GM23338 (cell line): ENCODE results near the gene UGCG. TPM values are rescaled to one million over a fixed set of nuclear protein-coding genes. Genes with fewer than 3 reads are reported as not detected.

Experiments used
- ATAC-seq: fragments of 200-7000 bp; cut with Tn5 transposase; 3 replicates; pipeline ENCODE4 v1.9.1; 2020
- DNase-seq: peaks from one replicate; pipeline ENCODE4 v3.0.0-alpha.2; 2015; ENCODE audit warnings: low spot score
- H2AFZ ChIP-seq: fragments of 200-600 bp; sonication (generic); 2 replicates; pipeline ENCODE4 v1.8.0; 2016; ENCODE audit warnings: antibody characterized with exemption, mild to moderate bottlenecking, moderate library complexity
- H3F3A ChIP-seq: fragments of 200-600 bp; sonication (generic); replicated peaks from 2 replicates; pipeline ENCODE4 v1.8.0; 2017; ENCODE audit warnings: antibody characterized with exemption, mixed run types, low read depth
- H3K27ac ChIP-seq: fragments of 200-600 bp; sonication (generic); 2 replicates; pipeline ENCODE4 v1.6.1; 2016; ENCODE audit warnings: low read depth
- H3K27me3 ChIP-seq: fragments of 200-600 bp; sonication (generic); 2 replicates; pipeline ENCODE4 v1.8.0; 2016; ENCODE audit warnings: mild to moderate bottlenecking, mixed run types, moderate library complexity; ENCODE audit not compliant: insufficient read depth
- H3K36me3 ChIP-seq: fragments of 200-600 bp; sonication (generic); 2 replicates; pipeline ENCODE4 v1.8.0; 2016; ENCODE audit warnings: mild to moderate bottlenecking; ENCODE audit not compliant: insufficient read depth
- H3K4me1 ChIP-seq: fragments of 200-600 bp; sonication (generic); 2 replicates; pipeline ENCODE4 v1.8.0; 2016; ENCODE audit warnings: mild to moderate bottlenecking, moderate library complexity; ENCODE audit not compliant: insufficient read depth
- H3K4me2 ChIP-seq: fragments of 200-600 bp; sonication (generic); 2 replicates; pipeline ENCODE4 v1.7.1; 2017; ENCODE audit warnings: mixed run types
- H3K4me3 ChIP-seq: fragments of 200-600 bp; sonication (generic); 2 replicates; pipeline ENCODE4 v1.6.1; 2016; ENCODE audit warnings: mixed run types
- H3K79me2 ChIP-seq: fragments of 200-600 bp; sonication (generic); replicated peaks from 2 replicates; pipeline ENCODE4 v1.8.0; 2017; ENCODE audit warnings: mild to moderate bottlenecking; ENCODE audit not compliant: insufficient read depth
- H3K9me2 ChIP-seq: fragments of 200-600 bp; sonication (generic); 2 replicates; pipeline ENCODE4 v1.8.0; 2017; ENCODE audit not compliant: insufficient read depth
- H4K20me1 ChIP-seq: fragments of 200-600 bp; sonication (generic); replicated peaks from 2 replicates; pipeline ENCODE4 v1.8.0; 2017; ENCODE audit warnings: mild to moderate bottlenecking; ENCODE audit not compliant: insufficient read depth
- H3K27ac Mint-ChIP-seq: 2 replicates; pipeline ENCODE4 v1.8.0; 2020; ENCODE audit warnings: inconsistent platforms, mild to moderate bottlenecking, moderate library complexity, mixed read lengths
- H3K27me3 Mint-ChIP-seq: 3 replicates; pipeline ENCODE4 v1.8.0; 2022; ENCODE audit warnings: low read depth, mild to moderate bottlenecking, moderate library complexity, mixed read lengths, inconsistent platforms; ENCODE audit not compliant: insufficient read depth, poor library complexity
- H3K36me3 Mint-ChIP-seq: 3 replicates; pipeline ENCODE4 v1.8.0; 2021; ENCODE audit warnings: low read depth, mild to moderate bottlenecking, inconsistent platforms, moderate library complexity, mixed read lengths
- H3K4me1 Mint-ChIP-seq: 3 replicates; pipeline ENCODE4 v1.8.0; 2020; ENCODE audit warnings: mild to moderate bottlenecking, inconsistent platforms, mixed read lengths
- H3K4me3 Mint-ChIP-seq: 3 replicates; pipeline ENCODE4 v1.8.0; 2021; ENCODE audit warnings: moderate library complexity, mild to moderate bottlenecking, inconsistent platforms, mixed read lengths
- H3K9me3 Mint-ChIP-seq: 3 replicates; pipeline ENCODE4 v1.8.0; 2020; ENCODE audit warnings: moderate library complexity, mild to moderate bottlenecking, inconsistent platforms, mixed read lengths
- CREB1 ChIP-seq: fragments of 250-450 bp; sonication (Bioruptor Pico); IDR thresholded peaks from 2 replicates; pipeline ENCODE4 v1.5.0; 2020; ENCODE audit warnings: low read depth, mild to moderate bottlenecking, moderate library complexity
- EZH2 ChIP-seq: fragments of 200-600 bp; sonication (generic); IDR thresholded peaks from one replicate; pipeline ENCODE4 v1.8.0; 2017; ENCODE audit warnings: antibody characterized with exemption, mild to moderate bottlenecking, low read depth; ENCODE audit not compliant: unreplicated experiment
- EZH2phosphoT487 ChIP-seq: fragments of 200-600 bp; sonication (generic); IDR thresholded peaks from one replicate; pipeline ENCODE4 v1.8.1; 2018; ENCODE audit warnings: antibody characterized with exemption; ENCODE audit not compliant: unreplicated experiment
- JUNB ChIP-seq: IDR thresholded peaks from one replicate; pipeline ENCODE4 v1.6.1; 2016; ENCODE audit warnings: antibody characterized with exemption; ENCODE audit not compliant: unreplicated experiment
- NANOG ChIP-seq: IDR thresholded peaks from 2 replicates; pipeline ENCODE4 v1.6.1; 2016; ENCODE audit warnings: antibody characterized with exemption, borderline replicate concordance
- POLR2AphosphoS5 ChIP-seq: IDR thresholded peaks from 2 replicates; pipeline ENCODE4 v1.6.1; 2016; ENCODE audit warnings: antibody characterized with exemption, low read depth
- STAT1 ChIP-seq: IDR thresholded peaks from one replicate; pipeline ENCODE4 v1.6.1; 2016; ENCODE audit warnings: antibody characterized with exemption; ENCODE audit not compliant: unreplicated experiment
- ZNF114 ChIP-seq: fragments of 250-450 bp; sonication (Bioruptor Pico); IDR thresholded peaks from 2 replicates; pipeline ENCODE4 v1.5.0; 2020; ENCODE audit warnings: mild to moderate bottlenecking, moderate library complexity
- ZNF331 ChIP-seq: fragments of 250-450 bp; sonication (Bioruptor Pico); IDR thresholded peaks from 2 replicates; pipeline ENCODE4 v1.5.0; 2020; ENCODE audit warnings: low read depth, mild to moderate bottlenecking, moderate library complexity
- polyA plus RNA-seq: library from polyadenylated mRNA; unstranded; fragments of >200 nt; fragmentation: Nextera tagmentation; extraction: Ambion mirVana; gene quantifications from 2 replicates; pipeline ENCODE4 v1.2.1, GENCODE V29; 2016
- total RNA-seq: library from RNA; depleted of rRNA; stranded (reverse); fragments of >200 nt; shearing (Covaris generic); gene quantifications from 2 replicates; pipeline ENCODE4 v1.2.3, GENCODE V29; 2014
- TF ChIP-seq, protein P1 (sequence below): IDR thresholded peaks from one replicate; pipeline ENCODE4 v1.6.1; 2018; ENCODE audit warnings: antibody characterized with exemption; ENCODE audit not compliant: unreplicated experiment
- TF ChIP-seq, protein P2 (sequence below): IDR thresholded peaks from 2 replicates; pipeline ENCODE4 v1.6.1; 2016; ENCODE audit warnings: antibody characterized with exemption
- TF ChIP-seq, protein P3 (sequence below): fragments of 250-450 bp; sonication (Bioruptor Pico); IDR thresholded peaks from 2 replicates; pipeline ENCODE4 v1.5.0; 2020; ENCODE audit warnings: mild to moderate bottlenecking, moderate library complexity

Gene UGCG
- total and polyA plus RNA-seq, 2 experiments from 2014 or later, result 30.4 to 44.9 TPM

DNA sequence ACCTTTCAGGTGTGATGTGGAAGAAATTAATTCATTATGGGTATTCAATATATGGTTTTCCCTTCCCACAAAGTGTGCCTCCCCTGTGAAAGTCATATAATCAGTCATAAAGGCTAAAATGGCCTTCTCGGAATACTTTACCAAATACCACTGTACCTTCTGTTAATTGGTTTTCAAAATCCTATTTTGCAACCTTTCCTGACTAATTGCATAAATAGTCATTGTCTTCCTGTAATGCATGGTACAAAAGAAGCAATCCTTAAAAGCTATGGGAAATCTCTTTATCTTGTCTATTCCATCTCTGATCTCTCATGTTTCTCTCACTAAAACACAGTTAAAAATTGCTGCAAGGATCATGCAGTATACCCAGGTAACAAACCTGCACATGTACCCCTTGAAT lies 44.3 kb upstream of the UGCG start:
- Mint-ChIP-seq H3K36me3 (no peaks in the 10 kb centered on the region), H3K27me3 (peaks cover 5% of the 10 kb centered on the region), H3K4me3 (no peak overlapping the region), H3K4me1 (0 out of 3 replicates have a peak, but pooled peaks cover 2% of the 10 kb centered on the region), H3K27ac (no peak overlapping the region), H3K9me3 (0 out of 3 replicates have a peak, but pooled peaks cover 3% of the 10 kb centered on the region)
- ATAC-seq, result no peak
- H3K79me2 ChIP-seq, result no peaks in the 10 kb centered on the region
- no peaks in the 10 kb centered on the region for H3K36me3 ChIP-seq
- H3K27me3 ChIP-seq, result no peaks in the 10 kb centered on the region
- H3F3A ChIP-seq, result no peaks in the 10 kb centered on the region
- no peak overlapping the region for H3K27ac ChIP-seq
- H2AFZ ChIP-seq, result no peak overlapping the region
- 0 out of 2 replicates have a peak, but pooled peaks cover 3% of the 10 kb centered on the region for H3K4me1 ChIP-seq
- H3K4me2 ChIP-seq, result no peak overlapping the region
- TF ChIP-seq EZH2 (no peak), POLR2AphosphoS5 (no peak), STAT1 (no peak), JUNB (no peak), ZNF331 (CRISPR knock-in tag) (no peak), NANOG (no peak), EZH2phosphoT487 (no peak), CREB1 (CRISPR knock-in tag) (no peak)
- TF ChIP-seq, protein P1, sequence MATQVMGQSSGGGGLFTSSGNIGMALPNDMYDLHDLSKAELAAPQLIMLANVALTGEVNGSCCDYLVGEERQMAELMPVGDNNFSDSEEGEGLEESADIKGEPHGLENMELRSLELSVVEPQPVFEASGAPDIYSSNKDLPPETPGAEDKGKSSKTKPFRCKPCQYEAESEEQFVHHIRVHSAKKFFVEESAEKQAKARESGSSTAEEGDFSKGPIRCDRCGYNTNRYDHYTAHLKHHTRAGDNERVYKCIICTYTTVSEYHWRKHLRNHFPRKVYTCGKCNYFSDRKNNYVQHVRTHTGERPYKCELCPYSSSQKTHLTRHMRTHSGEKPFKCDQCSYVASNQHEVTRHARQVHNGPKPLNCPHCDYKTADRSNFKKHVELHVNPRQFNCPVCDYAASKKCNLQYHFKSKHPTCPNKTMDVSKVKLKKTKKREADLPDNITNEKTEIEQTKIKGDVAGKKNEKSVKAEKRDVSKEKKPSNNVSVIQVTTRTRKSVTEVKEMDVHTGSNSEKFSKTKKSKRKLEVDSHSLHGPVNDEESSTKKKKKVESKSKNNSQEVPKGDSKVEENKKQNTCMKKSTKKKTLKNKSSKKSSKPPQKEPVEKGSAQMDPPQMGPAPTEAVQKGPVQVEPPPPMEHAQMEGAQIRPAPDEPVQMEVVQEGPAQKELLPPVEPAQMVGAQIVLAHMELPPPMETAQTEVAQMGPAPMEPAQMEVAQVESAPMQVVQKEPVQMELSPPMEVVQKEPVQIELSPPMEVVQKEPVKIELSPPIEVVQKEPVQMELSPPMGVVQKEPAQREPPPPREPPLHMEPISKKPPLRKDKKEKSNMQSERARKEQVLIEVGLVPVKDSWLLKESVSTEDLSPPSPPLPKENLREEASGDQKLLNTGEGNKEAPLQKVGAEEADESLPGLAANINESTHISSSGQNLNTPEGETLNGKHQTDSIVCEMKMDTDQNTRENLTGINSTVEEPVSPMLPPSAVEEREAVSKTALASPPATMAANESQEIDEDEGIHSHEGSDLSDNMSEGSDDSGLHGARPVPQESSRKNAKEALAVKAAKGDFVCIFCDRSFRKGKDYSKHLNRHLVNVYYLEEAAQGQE, result no peak
- no peaks in the 10 kb centered on the region for H4K20me1 ChIP-seq
- no peak overlapping the region for H3K4me3 ChIP-seq
- no peaks in the 10 kb centered on the region for H3K9me2 ChIP-seq
- no peak for DNase-seq

DNA sequence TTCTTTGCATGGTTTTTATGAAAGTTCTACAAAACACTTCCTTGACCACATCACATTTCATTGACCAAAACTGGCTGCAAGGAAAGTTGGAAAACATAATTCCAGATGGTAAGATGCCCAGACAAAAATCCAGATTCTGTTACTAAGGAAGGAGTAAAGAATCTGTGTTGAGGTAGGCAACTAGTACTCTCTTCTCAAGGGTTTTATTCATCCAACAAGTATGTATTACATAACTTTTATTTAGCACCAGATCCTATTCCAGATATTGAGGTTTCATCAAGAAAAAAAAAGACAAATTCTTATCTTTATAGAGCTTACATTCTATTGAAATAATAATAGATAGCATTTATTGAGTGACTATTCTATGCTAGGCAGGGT lies 43.2 kb upstream of the UGCG start:
- Mint-ChIP-seq H3K27me3 (peaks cover 5% of the 10 kb centered on the region), H3K27ac (no peak overlapping the region), H3K36me3 (no peaks in the 10 kb centered on the region), H3K9me3 (0 out of 3 replicates have a peak, but pooled peaks cover 3% of the 10 kb centered on the region), H3K4me1 (0 out of 3 replicates have a peak, but pooled peaks cover 2% of the 10 kb centered on the region), H3K4me3 (no peak overlapping the region)
- Histone ChIP-seq H2AFZ (no peak overlapping the region), H3K79me2 (no peaks in the 10 kb centered on the region), H3K36me3 (no peaks in the 10 kb centered on the region), H4K20me1 (no peaks in the 10 kb centered on the region), H3K4me1 (0 out of 2 replicates have a peak, but pooled peaks cover 3% of the 10 kb centered on the region), H3F3A (no peaks in the 10 kb centered on the region), H3K4me3 (no peak overlapping the region), H3K4me2 (no peak overlapping the region), H3K27me3 (no peaks in the 10 kb centered on the region), H3K9me2 (no peaks in the 10 kb centered on the region), H3K27ac (no peak overlapping the region)
- ATAC-seq, result no peak
- no peak for DNase-seq
- no peak for TF ChIP-seq ZNF331 (CRISPR knock-in tag)
- TF ChIP-seq POLR2AphosphoS5, result no peak
- no peak for TF ChIP-seq ZNF114
- TF ChIP-seq, protein P2, sequence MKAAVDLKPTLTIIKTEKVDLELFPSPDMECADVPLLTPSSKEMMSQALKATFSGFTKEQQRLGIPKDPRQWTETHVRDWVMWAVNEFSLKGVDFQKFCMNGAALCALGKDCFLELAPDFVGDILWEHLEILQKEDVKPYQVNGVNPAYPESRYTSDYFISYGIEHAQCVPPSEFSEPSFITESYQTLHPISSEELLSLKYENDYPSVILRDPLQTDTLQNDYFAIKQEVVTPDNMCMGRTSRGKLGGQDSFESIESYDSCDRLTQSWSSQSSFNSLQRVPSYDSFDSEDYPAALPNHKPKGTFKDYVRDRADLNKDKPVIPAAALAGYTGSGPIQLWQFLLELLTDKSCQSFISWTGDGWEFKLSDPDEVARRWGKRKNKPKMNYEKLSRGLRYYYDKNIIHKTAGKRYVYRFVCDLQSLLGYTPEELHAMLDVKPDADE, result no peak
- TF ChIP-seq, protein P3, sequence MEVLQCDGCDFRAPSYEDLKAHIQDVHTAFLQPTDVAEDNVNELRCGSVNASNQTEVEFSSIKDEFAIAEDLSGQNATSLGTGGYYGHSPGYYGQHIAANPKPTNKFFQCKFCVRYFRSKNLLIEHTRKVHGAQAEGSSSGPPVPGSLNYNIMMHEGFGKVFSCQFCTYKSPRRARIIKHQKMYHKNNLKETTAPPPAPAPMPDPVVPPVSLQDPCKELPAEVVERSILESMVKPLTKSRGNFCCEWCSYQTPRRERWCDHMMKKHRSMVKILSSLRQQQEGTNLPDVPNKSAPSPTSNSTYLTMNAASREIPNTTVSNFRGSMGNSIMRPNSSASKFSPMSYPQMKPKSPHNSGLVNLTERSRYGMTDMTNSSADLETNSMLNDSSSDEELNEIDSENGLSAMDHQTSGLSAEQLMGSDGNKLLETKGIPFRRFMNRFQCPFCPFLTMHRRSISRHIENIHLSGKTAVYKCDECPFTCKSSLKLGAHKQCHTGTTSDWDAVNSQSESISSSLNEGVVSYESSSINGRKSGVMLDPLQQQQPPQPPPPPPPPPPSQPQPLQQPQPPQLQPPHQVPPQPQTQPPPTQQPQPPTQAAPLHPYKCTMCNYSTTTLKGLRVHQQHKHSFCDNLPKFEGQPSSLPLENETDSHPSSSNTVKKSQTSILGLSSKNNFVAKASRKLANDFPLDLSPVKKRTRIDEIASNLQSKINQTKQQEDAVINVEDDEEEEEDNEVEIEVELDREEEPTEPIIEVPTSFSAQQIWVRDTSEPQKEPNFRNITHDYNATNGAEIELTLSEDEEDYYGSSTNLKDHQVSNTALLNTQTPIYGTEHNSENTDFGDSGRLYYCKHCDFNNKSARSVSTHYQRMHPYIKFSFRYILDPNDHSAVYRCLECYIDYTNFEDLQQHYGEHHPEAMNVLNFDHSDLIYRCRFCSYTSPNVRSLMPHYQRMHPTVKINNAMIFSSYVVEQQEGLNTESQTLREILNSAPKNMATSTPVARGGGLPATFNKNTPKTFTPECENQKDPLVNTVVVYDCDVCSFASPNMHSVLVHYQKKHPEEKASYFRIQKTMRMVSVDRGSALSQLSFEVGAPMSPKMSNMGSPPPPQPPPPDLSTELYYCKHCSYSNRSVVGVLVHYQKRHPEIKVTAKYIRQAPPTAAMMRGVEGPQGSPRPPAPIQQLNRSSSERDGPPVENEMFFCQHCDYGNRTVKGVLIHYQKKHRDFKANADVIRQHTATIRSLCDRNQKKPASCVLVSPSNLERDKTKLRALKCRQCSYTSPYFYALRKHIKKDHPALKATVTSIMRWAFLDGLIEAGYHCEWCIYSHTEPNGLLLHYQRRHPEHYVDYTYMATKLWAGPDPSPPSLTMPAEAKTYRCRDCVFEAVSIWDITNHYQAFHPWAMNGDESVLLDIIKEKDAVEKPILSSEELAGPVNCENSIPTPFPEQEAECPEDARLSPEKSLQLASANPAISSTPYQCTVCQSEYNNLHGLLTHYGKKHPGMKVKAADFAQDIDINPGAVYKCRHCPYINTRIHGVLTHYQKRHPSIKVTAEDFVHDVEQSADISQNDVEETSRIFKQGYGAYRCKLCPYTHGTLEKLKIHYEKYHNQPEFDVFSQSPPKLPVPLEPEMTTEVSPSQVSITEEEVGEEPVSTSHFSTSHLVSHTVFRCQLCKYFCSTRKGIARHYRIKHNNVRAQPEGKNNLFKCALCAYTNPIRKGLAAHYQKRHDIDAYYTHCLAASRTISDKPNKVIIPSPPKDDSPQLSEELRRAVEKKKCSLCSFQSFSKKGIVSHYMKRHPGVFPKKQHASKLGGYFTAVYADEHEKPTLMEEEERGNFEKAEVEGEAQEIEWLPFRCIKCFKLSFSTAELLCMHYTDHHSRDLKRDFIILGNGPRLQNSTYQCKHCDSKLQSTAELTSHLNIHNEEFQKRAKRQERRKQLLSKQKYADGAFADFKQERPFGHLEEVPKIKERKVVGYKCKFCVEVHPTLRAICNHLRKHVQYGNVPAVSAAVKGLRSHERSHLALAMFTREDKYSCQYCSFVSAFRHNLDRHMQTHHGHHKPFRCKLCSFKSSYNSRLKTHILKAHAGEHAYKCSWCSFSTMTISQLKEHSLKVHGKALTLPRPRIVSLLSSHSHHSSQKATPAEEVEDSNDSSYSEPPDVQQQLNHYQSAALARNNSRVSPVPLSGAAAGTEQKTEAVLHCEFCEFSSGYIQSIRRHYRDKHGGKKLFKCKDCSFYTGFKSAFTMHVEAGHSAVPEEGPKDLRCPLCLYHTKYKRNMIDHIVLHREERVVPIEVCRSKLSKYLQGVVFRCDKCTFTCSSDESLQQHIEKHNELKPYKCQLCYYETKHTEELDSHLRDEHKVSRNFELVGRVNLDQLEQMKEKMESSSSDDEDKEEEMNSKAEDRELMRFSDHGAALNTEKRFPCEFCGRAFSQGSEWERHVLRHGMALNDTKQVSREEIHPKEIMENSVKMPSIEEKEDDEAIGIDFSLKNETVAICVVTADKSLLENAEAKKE (CRISPR knock-in tag), result no peak
